Fibroblast of lung (primary cell): ENCODE data around the gene BCL11A.

Experiments used
- CTCF ChIP-seq, 2 donors: IDR thresholded peaks in 1 of 2; conservative IDR thresholded peaks in 1 of 2; 1 replicate in 1 of 2; 2 replicates in 1 of 2; pipeline ENCODE4 v1.5.1; 2011 to 2012; ENCODE audit warnings: low read length in 2 of 2, control low read depth in 1 of 2, inconsistent platforms in 1 of 2, low read depth in 1 of 2, mild to moderate bottlenecking in 1 of 2
- EZH2 ChIP-seq: IDR thresholded peaks from 2 replicates; pipeline ENCODE4 v1.5.1; 2012; ENCODE audit warnings: low read length, control low read depth, mild to moderate bottlenecking; ENCODE audit errors: missing control alignments

GRCh38 chr2:60413069-60413813, 140.2 kb downstream of the BCL11A start:
- TF ChIP-seq CTCF (conservative IDR thresholded peaks at IDR 0.05 in 1 of 2, IDR thresholded peaks at IDR 0.05 in 1 of 2; ENCODE audit: low read depth in 1 of 2, low read length in 2 of 2), result no peak
- no peak for TF ChIP-seq EZH2
